HFFc6 (cell line): Measurements from ENCODE around the gene SLC19A2. TPM values are rescaled to one million over a fixed set of nuclear protein-coding genes. Genes with fewer than 3 reads are reported as not detected.

Experiments used
- DNase-seq: peaks from one replicate; pipeline ENCODE4 v3.0.0-alpha.2; 2018
- H3K27ac Mint-ChIP-seq: 2 replicates; pipeline ENCODE4 v1.8.0; 2020; ENCODE audit warnings: mild to moderate bottlenecking, mixed read lengths
- H3K27me3 Mint-ChIP-seq: 2 replicates; pipeline ENCODE4 v1.8.0; 2021; ENCODE audit warnings: mild to moderate bottlenecking, moderate library complexity, mixed read lengths; ENCODE audit not compliant: insufficient read depth
- H3K36me3 Mint-ChIP-seq: 2 replicates; pipeline ENCODE4 v1.8.0; 2021; ENCODE audit warnings: low read depth, mixed read lengths
- H3K4me1 Mint-ChIP-seq: 2 replicates; pipeline ENCODE4 v1.8.0; 2020; ENCODE audit warnings: low read depth, mixed read lengths
- H3K4me3 Mint-ChIP-seq: 2 replicates; pipeline ENCODE4 v1.8.0; 2020; ENCODE audit warnings: mild to moderate bottlenecking, moderate library complexity, mixed read lengths
- H3K9me3 Mint-ChIP-seq: 2 replicates; pipeline ENCODE4 v1.8.0; 2020; ENCODE audit warnings: mild to moderate bottlenecking, mixed read lengths
- CTCF ChIP-seq: fragments of 200-600 bp; sonication (generic); IDR thresholded peaks from 2 replicates; pipeline ENCODE4 v1.5.0; 2021; ENCODE audit warnings: antibody characterized with exemption, mild to moderate bottlenecking
- total RNA-seq, 6 experiments: library from RNA; stranded (reverse); fragmentation: NEBNext Ultra II Directional; extraction: Animal tissue kit (Norgen Biotek cat#: 25700); gene quantifications; 2 replicates in 1 of 6; 3 replicates in 5 of 6; pipeline ENCODE4 v1.2.3, GENCODE V29; 2021

SLC19A2 gene
- total RNA-seq, 6 experiments from 2014 or later: 2.3 to 3.2 (median 2.8) TPM

- no peak for TF ChIP-seq CTCF
These were observed 34.4 kb downstream of the SLC19A2 start for GRCh38 chr1:169451218-169451824.

DNA sequence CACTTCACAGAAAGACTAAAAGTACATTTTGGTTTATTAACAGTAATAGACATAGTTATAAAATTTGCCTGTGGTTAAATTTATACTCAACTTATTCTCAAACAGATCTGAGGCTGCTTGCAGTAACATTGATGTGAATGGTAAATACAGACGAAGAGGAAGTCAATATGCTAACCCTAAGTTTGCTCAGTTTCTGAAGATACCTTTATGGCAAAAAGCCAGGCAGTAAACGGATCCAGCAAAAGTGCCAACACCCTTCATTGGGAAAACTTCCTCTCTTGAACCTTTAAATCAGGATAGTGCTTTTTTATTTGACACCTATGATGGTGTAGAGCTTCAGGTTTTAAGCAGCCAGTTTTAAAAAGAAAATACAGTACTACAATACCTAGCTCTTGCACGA, 41.8 kb downstream of the SLC19A2 start:
- Mint-ChIP-seq H3K9me3 (no peaks in the 10 kb centered on the region), H3K4me3 (no peak overlapping the region), H3K27me3 (peaks cover 4% of the 10 kb centered on the region), H3K4me1 (no peaks in the 10 kb centered on the region), H3K36me3 (no peaks in the 10 kb centered on the region), H3K27ac (no peak overlapping the region)
- no peak for DNase-seq
- TF ChIP-seq CTCF: no peak

More at GRCh38 chr1:169451218-169451824, 34.4 kb downstream of the SLC19A2 start:
- Mint-ChIP-seq H3K4me1 (no peaks in the 10 kb centered on the region), H3K9me3 (0 out of 2 replicates have a peak, but pooled peaks cover under 1% of the 10 kb centered on the region), H3K36me3 (no peaks in the 10 kb centered on the region), H3K4me3 (no peak overlapping the region), H3K27ac (no peak overlapping the region), H3K27me3 (peaks cover 2% of the 10 kb centered on the region; the same call in 1 of the 2 replicates)
- no peak for DNase-seq

GRCh38 chr1:169427081-169427641, 58.6 kb downstream of the SLC19A2 start, which contains the start of gene CCDC181:
Gene CCDC181 (minus strand): TSS chr1:169427474. CDS start chr1:169424927, 2,547 bp downstream.
- H3K27me3 Mint-ChIP-seq: peaks cover 22% of the 10 kb centered on the region
- TF ChIP-seq CTCF: no peak
- no peak for DNase-seq
- no peaks in the 10 kb centered on the region for H3K36me3 Mint-ChIP-seq
- no peak within 1 kb of the TSS for H3K27ac Mint-ChIP-seq
- peak within 1 kb of the TSS; percentile 81 for H3K4me3 Mint-ChIP-seq
- H3K9me3 Mint-ChIP-seq: no peaks in the 10 kb centered on the region
- H3K4me1 Mint-ChIP-seq: no peaks in the 10 kb centered on the region; the same call in 1 of the 2 replicates

DNA sequence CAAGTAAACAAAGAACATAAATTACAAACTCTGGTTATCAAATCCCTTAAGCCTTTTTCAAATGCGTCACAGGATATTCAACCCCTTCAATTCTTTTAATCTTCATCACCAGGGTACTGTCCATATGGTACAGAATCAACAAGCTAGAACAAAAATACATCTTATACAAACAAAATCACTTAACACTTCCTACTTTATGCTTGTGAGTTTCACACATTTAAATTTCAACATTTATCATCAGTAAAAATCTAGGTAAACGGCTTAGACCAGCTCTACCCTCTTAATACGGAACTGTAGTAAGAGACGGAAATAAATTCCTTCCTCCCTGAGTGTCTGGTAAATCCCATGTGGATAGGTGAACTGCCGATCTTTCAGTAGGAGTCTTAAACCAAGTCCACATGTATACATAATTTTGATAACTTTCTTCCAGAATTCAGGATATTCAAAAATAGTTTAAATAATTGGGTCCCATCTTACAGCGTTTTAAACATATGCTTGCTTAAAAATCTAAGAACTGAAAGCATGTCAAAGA, 59.5 kb downstream of the SLC19A2 start:
- DNase-seq: no peak

DNA sequence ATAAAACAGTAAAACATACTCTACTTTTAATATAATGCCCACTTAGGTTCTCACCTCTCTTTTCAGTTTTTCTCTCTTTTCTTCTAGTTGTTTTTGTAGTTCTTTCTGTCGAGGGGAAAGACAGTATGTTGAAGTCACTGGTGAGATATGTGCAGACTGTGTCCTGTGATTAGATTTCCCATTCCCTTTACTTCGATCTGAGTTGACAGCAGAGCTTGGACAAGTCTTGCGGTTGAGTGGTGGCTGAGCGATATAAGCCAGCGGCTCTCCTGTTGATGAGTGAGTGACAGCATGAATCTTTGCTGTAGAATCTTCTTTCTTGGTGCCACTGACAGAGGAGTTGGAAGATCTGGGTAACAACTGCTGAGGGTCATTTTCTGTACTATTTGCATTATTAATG, 64.4 kb downstream of the SLC19A2 start:
- Mint-ChIP-seq H3K27me3 (peaks cover 8% of the 10 kb centered on the region), H3K4me3 (no peak overlapping the region), H3K36me3 (no peaks in the 10 kb centered on the region), H3K4me1 (no peaks in the 10 kb centered on the region), H3K27ac (no peak overlapping the region), H3K9me3 (no peaks in the 10 kb centered on the region)
- DNase-seq: no peak
- TF ChIP-seq CTCF: no peak

More for the DNA sequence above, 59.5 kb downstream of the SLC19A2 start:
- no peak for TF ChIP-seq CTCF
- Mint-ChIP-seq H3K27me3 (peaks cover 22% of the 10 kb centered on the region), H3K9me3 (no peaks in the 10 kb centered on the region), H3K4me3 (no peak overlapping the region), H3K36me3 (no peaks in the 10 kb centered on the region), H3K27ac (no peak overlapping the region), H3K4me1 (no peaks in the 10 kb centered on the region; the same call in 1 of the 2 replicates)
